Suprapubic skin (tissue), 4 donors: Measurements from ENCODE around the gene PRKCE. TPM values are rescaled to one million over a fixed set of nuclear protein-coding genes. Genes with fewer than 3 reads are reported as not detected.
"Not testable (repeated sequence)": the region's sequence is repeated elsewhere in the genome, so short reads cannot be mapped to it uniquely, and the experiment has no call there.

Experiments
- DNase-seq, 2 donors: peaks; one replicate each; pipeline ENCODE4 v3.0.0-alpha.2; 2019; ENCODE audit warnings: low spot score in 2 of 2
- H3K27ac ChIP-seq: fragments of 200-600 bp; sonication (generic); one replicate; pipeline ENCODE4 v1.5.1; 2019
- H3K27me3 ChIP-seq: fragments of 200-600 bp; sonication (generic); one replicate; pipeline ENCODE4 v1.5.1; 2019
- H3K36me3 ChIP-seq: fragments of 200-600 bp; sonication (generic); one replicate; pipeline ENCODE4 v1.5.1; 2019
- H3K4me1 ChIP-seq: fragments of 200-600 bp; sonication (generic); one replicate; pipeline ENCODE4 v1.5.1; 2019
- H3K4me3 ChIP-seq: fragments of 200-600 bp; sonication (generic); one replicate; pipeline ENCODE4 v1.5.1; 2019; ENCODE audit warnings: mild to moderate bottlenecking
- H3K9me3 ChIP-seq: fragments of 200-600 bp; sonication (generic); one replicate; pipeline ENCODE4 v1.5.1; 2019
- CTCF ChIP-seq, 2 donors: fragments of 200-600 bp in 1 of 2; fragments of 450-650 bp in 1 of 2; sonication (generic) in 1 of 2; IDR thresholded peaks; one replicate each; pipeline ENCODE4 v1.5.1; 2016 to 2019; ENCODE audit warnings: antibody characterized with exemption in 2 of 2, mild to moderate bottlenecking in 1 of 2, moderate library complexity in 1 of 2
- EP300 ChIP-seq: sonication (generic); formaldehyde crosslinking; IDR thresholded peaks from one replicate; pipeline ENCODE4 v1.6.1; 2017; ENCODE audit warnings: antibody characterized with exemption
- POLR2A ChIP-seq, 2 donors: fragments of 450-650 bp; IDR thresholded peaks; one replicate each; pipeline ENCODE4 v1.6.1; 2017; ENCODE audit warnings: antibody characterized with exemption in 2 of 2, mild to moderate bottlenecking in 2 of 2, moderate library complexity in 2 of 2
- POLR2AphosphoS5 ChIP-seq, 3 donors: sonication (generic); formaldehyde crosslinking; IDR thresholded peaks; one replicate each; pipeline ENCODE4 v1.6.1; 2017; ENCODE audit warnings: antibody characterized with exemption in 3 of 3
- WGBS: methylation state at CpG from one replicate; pipeline ENCODE4 v1.1.5; 2018; 5-methylcytosine and 5-hydroxymethylcytosine counted together
- total RNA-seq, 4 donors: library from RNA; depleted of rRNA; stranded (reverse); fragments of >200 nt; gene quantifications; one replicate each; pipeline ENCODE4 v1.1.0, GENCODE V29; 2016

The PRKCE gene
- total RNA-seq, 4 donors from 2014 or later, result 7.9 to 18.3 (median 12.5) TPM

GRCh38 chr2:46207591-46207990, 556.1 kb downstream of the PRKCE start:
- no peaks in the 10 kb centered on the region for H3K36me3 ChIP-seq
- no peak overlapping the region for H3K27ac ChIP-seq
- H3K27me3 ChIP-seq, result no peaks in the 10 kb centered on the region
- no peaks in the 10 kb centered on the region for H3K4me1 ChIP-seq
- H3K4me3 ChIP-seq, result no peak overlapping the region
- DNase-seq, result no peak
- WGBS, result 63% methylated on average over 4 of the region's 4 CpGs
- no peak for TF ChIP-seq POLR2AphosphoS5 (IDR thresholded peaks at IDR 0.05)
- TF ChIP-seq POLR2A (IDR thresholded peaks at IDR 0.05), result no peak
- no peak for TF ChIP-seq EP300
- TF ChIP-seq CTCF (IDR thresholded peaks at IDR 0.05), result no peak
- H3K9me3 ChIP-seq, result no peaks in the 10 kb centered on the region

GRCh38 chr2:46208766-46209165, 557.3 kb downstream of the PRKCE start:
- no peak overlapping the region for H3K4me3 ChIP-seq
- TF ChIP-seq CTCF (IDR thresholded peaks at IDR 0.05), result no peak
- no peak for TF ChIP-seq POLR2AphosphoS5 (IDR thresholded peaks at IDR 0.05)
- no peak for TF ChIP-seq EP300
- TF ChIP-seq POLR2A (IDR thresholded peaks at IDR 0.05), result no peak
- no peaks in the 10 kb centered on the region for H3K9me3 ChIP-seq
- H3K27me3 ChIP-seq, result no peaks in the 10 kb centered on the region
- DNase-seq, result no peak
- no peaks in the 10 kb centered on the region for H3K4me1 ChIP-seq
- no peak overlapping the region for H3K27ac ChIP-seq
- 83% methylated on average over 1 of the region's 1 CpG for WGBS
- no peaks in the 10 kb centered on the region for H3K36me3 ChIP-seq

- H3K4me1 ChIP-seq, result no peaks in the 10 kb centered on the region
- no peaks in the 10 kb centered on the region for H3K27me3 ChIP-seq
- no peak overlapping the region for H3K27ac ChIP-seq
- 62% methylated on average over 1 of the region's 1 CpG for WGBS
- H3K9me3 ChIP-seq, result no peaks in the 10 kb centered on the region
- H3K4me3 ChIP-seq, result no peak overlapping the region
- no peak for DNase-seq
- TF ChIP-seq POLR2AphosphoS5 (IDR thresholded peaks at IDR 0.05), result no peak
- TF ChIP-seq EP300, result no peak
- TF ChIP-seq CTCF (IDR thresholded peaks at IDR 0.05), result no peak
- TF ChIP-seq POLR2A (IDR thresholded peaks at IDR 0.05), result no peak
- H3K36me3 ChIP-seq, result no peaks in the 10 kb centered on the region
Measured at GRCh38 chr2:46210063-46210462, 558.6 kb downstream of the PRKCE start.

GRCh38 chr2:46211461-46211860, 560.0 kb downstream of the PRKCE start:
- TF ChIP-seq EP300, result no peak
- TF ChIP-seq POLR2AphosphoS5 (IDR thresholded peaks at IDR 0.05), result no peak
- no peak for TF ChIP-seq POLR2A (IDR thresholded peaks at IDR 0.05)
- no peak for TF ChIP-seq CTCF (IDR thresholded peaks at IDR 0.05)
- no peak overlapping the region for H3K27ac ChIP-seq
- H3K9me3 ChIP-seq, result no peaks in the 10 kb centered on the region
- no peaks in the 10 kb centered on the region for H3K36me3 ChIP-seq
- 69% methylated on average over 1 of the region's 1 CpG for WGBS
- no peak overlapping the region for H3K4me3 ChIP-seq
- no peaks in the 10 kb centered on the region for H3K27me3 ChIP-seq
- no peak for DNase-seq
- H3K4me1 ChIP-seq, result no peaks in the 10 kb centered on the region

- Histone ChIP-seq H3K36me3 (no peaks in the 10 kb centered on the region), H3K9me3 (no peaks in the 10 kb centered on the region), H3K4me1 (no peaks in the 10 kb centered on the region), H3K27me3 (no peaks in the 10 kb centered on the region), H3K4me3 (no peak overlapping the region), H3K27ac (no peak overlapping the region)
- DNase-seq, result no peak
- TF ChIP-seq EP300, result no peak
- no peak for TF ChIP-seq POLR2AphosphoS5 (IDR thresholded peaks at IDR 0.05)
- 72% methylated on average over 2 of the region's 2 CpGs for WGBS
Measured at GRCh38 chr2:46213906-46214305, 562.4 kb downstream of the PRKCE start.

GRCh38 chr2:46216213-46216612, 564.7 kb downstream of the PRKCE start:
- 0% methylated on average over 1 of the region's 1 CpG for WGBS

GRCh38 chr2:46223514-46223913, 572.0 kb downstream of the PRKCE start:
- not testable (repeated sequence) for DNase-seq, H3K36me3 ChIP-seq, H3K4me1 ChIP-seq, H3K27me3 ChIP-seq, H3K27ac ChIP-seq, H3K9me3 ChIP-seq, H3K4me3 ChIP-seq
- 76% methylated on average over 1 of the region's 1 CpG for WGBS

More at GRCh38 chr2:46216213-46216612, 564.7 kb downstream of the PRKCE start:
- Histone ChIP-seq H3K27ac (no peak overlapping the region), H3K36me3 (no peaks in the 10 kb centered on the region), H3K4me1 (no peaks in the 10 kb centered on the region), H3K9me3 (no peaks in the 10 kb centered on the region), H3K27me3 (no peaks in the 10 kb centered on the region), H3K4me3 (no peak overlapping the region)
- TF ChIP-seq EP300, result no peak
- no peak for TF ChIP-seq POLR2AphosphoS5 (IDR thresholded peaks at IDR 0.05)
- no peak for TF ChIP-seq CTCF (IDR thresholded peaks at IDR 0.05)
- TF ChIP-seq POLR2A (IDR thresholded peaks at IDR 0.05), result no peak
- DNase-seq, result no peak
